Activated CD8-positive, alpha-beta memory T cell treated with anti-CD3 and anti-CD28 coated beads, Interleukin-2, amount 50 U/mL, for 4 hours (primary cell): ENCODE results near the gene ALKBH6.
"Not testable (repeated sequence)": the region's sequence is repeated elsewhere in the genome, so short reads cannot be mapped to it uniquely, and the experiment has no call there.

ENCODE experiments used
- DNase-seq: peaks from one replicate; pipeline ENCODE4 v3.0.0-alpha.2; 2020

Gene ALKBH6

GRCh38 chr19:35992907-35993765, 20.9 kb downstream of the ALKBH6 start:
- no peak for DNase-seq

- no peak for DNase-seq
These were observed 22.1 kb downstream of the ALKBH6 start for GRCh38 chr19:35991731-35992450.

GRCh38 chr19:35990771-35991730, 23.0 kb downstream of the ALKBH6 start:
- no peak for DNase-seq

- DNase-seq = no peak
These were observed 23.9 kb downstream of the ALKBH6 start for GRCh38 chr19:35990156-35990555.

GRCh38 chr19:35988824-35989223, 25.2 kb downstream of the ALKBH6 start:
- DNase-seq = no peak

GRCh38 chr19:35987571-35987896, 26.5 kb downstream of the ALKBH6 start:
- no peak for DNase-seq

GRCh38 chr19:35986664-35987570, 27.1 kb downstream of the ALKBH6 start:
- DNase-seq = no peak

- no peak for DNase-seq
These were observed 27.9 kb downstream of the ALKBH6 start for GRCh38 chr19:35986111-35986510.

GRCh38 chr19:35983177-35983576, 30.8 kb downstream of the ALKBH6 start:
- DNase-seq = no peak

- DNase-seq = not testable (repeated sequence)
These were observed 33.0 kb downstream of the ALKBH6 start for GRCh38 chr19:35980997-35981396.

- DNase-seq = no peak
These were observed 35.1 kb downstream of the ALKBH6 start for GRCh38 chr19:35978832-35979365.

- DNase-seq = no peak
These were observed 35.7 kb downstream of the ALKBH6 start for GRCh38 chr19:35978271-35978670.

- no peak for DNase-seq
These were observed 36.4 kb downstream of the ALKBH6 start for GRCh38 chr19:35977446-35978222.

- no peak for DNase-seq
These were observed 38.3 kb downstream of the ALKBH6 start for GRCh38 chr19:35975608-35976214.

- DNase-seq = no peak
These were observed 40.5 kb downstream of the ALKBH6 start for GRCh38 chr19:35973487-35973886.

- DNase-seq = no peak
These were observed 47.2 kb downstream of the ALKBH6 start for GRCh38 chr19:35966771-35967170.

GRCh38 chr19:35963514-35963913, 50.5 kb downstream of the ALKBH6 start:
- no peak for DNase-seq

- no peak for DNase-seq
These were observed 53.5 kb downstream of the ALKBH6 start for GRCh38 chr19:35960432-35960972.

GRCh38 chr19:35959968-35960320, 54.1 kb downstream of the ALKBH6 start:
- no peak for DNase-seq
